Measurements from ENCODE around the gene PDCD2L. TPM values are rescaled to one million over a fixed set of nuclear protein-coding genes. Genes with fewer than 3 reads are reported as not detected.

Gene PDCD2L
- total RNA-seq, 1 experiment from 2014 or later, result 31.5 TPM

DNA sequence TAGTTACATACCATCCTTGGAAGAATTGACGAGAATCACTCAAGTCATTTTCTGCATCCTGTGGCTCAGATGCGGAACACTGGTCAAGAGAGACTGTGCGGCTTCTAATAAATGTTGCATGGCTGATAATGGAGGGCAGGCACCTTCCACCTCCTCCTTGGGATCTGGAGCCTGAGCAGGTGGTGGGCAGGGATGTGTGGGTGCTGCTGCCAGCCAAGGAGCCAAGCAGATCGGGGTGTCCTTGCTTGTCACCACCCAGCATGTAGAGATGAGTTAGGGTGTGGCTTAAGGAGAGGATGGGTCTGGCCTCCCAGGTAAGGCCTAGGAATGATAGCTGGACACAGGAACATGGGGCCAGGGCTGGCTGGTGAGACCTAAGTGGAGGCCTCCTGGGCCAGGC, 21.7 kb upstream of the PDCD2L start:
- BruUV-seq (replicated peaks), result no TSS peak
- CTCF ChIA-PET, result no interaction called here

GRCh38 chr19:34383599-34383998, 20.6 kb upstream of the PDCD2L start:
- CTCF ChIA-PET, result no interaction called here
- no peak for TF ChIP-seq EZH2 (IDR thresholded peaks at IDR 0.05; ENCODE audit: low read length, unreplicated experiment)
- TF ChIP-seq, protein P1, sequence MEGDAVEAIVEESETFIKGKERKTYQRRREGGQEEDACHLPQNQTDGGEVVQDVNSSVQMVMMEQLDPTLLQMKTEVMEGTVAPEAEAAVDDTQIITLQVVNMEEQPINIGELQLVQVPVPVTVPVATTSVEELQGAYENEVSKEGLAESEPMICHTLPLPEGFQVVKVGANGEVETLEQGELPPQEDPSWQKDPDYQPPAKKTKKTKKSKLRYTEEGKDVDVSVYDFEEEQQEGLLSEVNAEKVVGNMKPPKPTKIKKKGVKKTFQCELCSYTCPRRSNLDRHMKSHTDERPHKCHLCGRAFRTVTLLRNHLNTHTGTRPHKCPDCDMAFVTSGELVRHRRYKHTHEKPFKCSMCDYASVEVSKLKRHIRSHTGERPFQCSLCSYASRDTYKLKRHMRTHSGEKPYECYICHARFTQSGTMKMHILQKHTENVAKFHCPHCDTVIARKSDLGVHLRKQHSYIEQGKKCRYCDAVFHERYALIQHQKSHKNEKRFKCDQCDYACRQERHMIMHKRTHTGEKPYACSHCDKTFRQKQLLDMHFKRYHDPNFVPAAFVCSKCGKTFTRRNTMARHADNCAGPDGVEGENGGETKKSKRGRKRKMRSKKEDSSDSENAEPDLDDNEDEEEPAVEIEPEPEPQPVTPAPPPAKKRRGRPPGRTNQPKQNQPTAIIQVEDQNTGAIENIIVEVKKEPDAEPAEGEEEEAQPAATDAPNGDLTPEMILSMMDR (conservative IDR thresholded peaks at IDR 0.05; ENCODE audit: low read depth, low read length), result no peak
- TF ChIP-seq EZH2phosphoT487 (IDR thresholded peaks at IDR 0.05; ENCODE audit: borderline replicate concordance, low read length), result no peak
- H3K36me3 ChIP-seq (ENCODE audit: low read depth, low read length), result peaks cover 68% of the 10 kb centered on the region

More for the DNA sequence above, 21.7 kb upstream of the PDCD2L start:
- no peak overlapping the region for H3K27ac ChIP-seq (ENCODE audit: low read length)
- peaks cover 65% of the 10 kb centered on the region for H3K36me3 ChIP-seq (ENCODE audit: low read depth, low read length)
- no peak overlapping the region for H3K9ac ChIP-seq (ENCODE audit: low read length)
- H3K4me2 ChIP-seq (ENCODE audit: low read length), result no peak overlapping the region
- intact Hi-C loops (cut with micrococcal nuclease), result no loop called here
- no peak overlapping the region for H3K4me3 ChIP-seq (ENCODE audit: low read length)
- H3K9me2 ChIP-seq (replicated peaks; ENCODE audit: low read length), result no peaks in the 10 kb centered on the region
- no peaks in the 10 kb centered on the region for H3F3A ChIP-seq (ENCODE audit: low read length, unreplicated experiment)
- no peaks in the 10 kb centered on the region for H4K20me1 ChIP-seq (ENCODE audit: low read length)
- TF ChIP-seq, protein P1 (conservative IDR thresholded peaks at IDR 0.05; ENCODE audit: low read depth, low read length), result no peak
- TF ChIP-seq EZH2 (IDR thresholded peaks at IDR 0.05; ENCODE audit: low read length, unreplicated experiment), result no peak
- no peak for TF ChIP-seq EZH2phosphoT487 (IDR thresholded peaks at IDR 0.05; ENCODE audit: borderline replicate concordance, low read length)
- DNase-seq, result no peak
- H3K9me3 ChIP-seq (ENCODE audit: low read length), result no peaks in the 10 kb centered on the region
- no peaks in the 10 kb centered on the region for H3K27me3 ChIP-seq (ENCODE audit: low read length)
- POLR2A ChIA-PET (ENCODE audit: unreplicated experiment), result no interaction called here
- no peak overlapping the region for H2AFZ ChIP-seq (ENCODE audit: low read length)
- no peaks in the 10 kb centered on the region for H3K4me1 ChIP-seq (ENCODE audit: insufficient read depth, low read length)
- no peaks in the 10 kb centered on the region for H3K79me2 ChIP-seq (ENCODE audit: low read length)
- ATAC-seq, result no peak

GRCh38 chr19:34386645-34387445, 17.4 kb upstream of the PDCD2L start:
- ATAC-seq, result no peak
- no peaks in the 10 kb centered on the region for H3K9me2 ChIP-seq (replicated peaks; ENCODE audit: low read length)
- no peak overlapping the region for H3K4me3 ChIP-seq (ENCODE audit: low read length)
- no peak overlapping the region for H3K27ac ChIP-seq (ENCODE audit: low read length)
- H3K4me2 ChIP-seq (ENCODE audit: low read length), result no peak overlapping the region
- 0 out of 2 replicates have a peak, but pooled peaks cover 3% of the 10 kb centered on the region for H3K79me2 ChIP-seq (ENCODE audit: low read length)
- H3K27me3 ChIP-seq (ENCODE audit: low read length), result no peaks in the 10 kb centered on the region
- H3K36me3 ChIP-seq (ENCODE audit: low read depth, low read length), result peaks cover 73% of the 10 kb centered on the region
- intact Hi-C loops (cut with micrococcal nuclease), result no loop called here
- no TSS peak for BruUV-seq (replicated peaks)
- H2AFZ ChIP-seq (ENCODE audit: low read length), result no peak overlapping the region
- no peak overlapping the region for H3K9ac ChIP-seq (ENCODE audit: low read length)
- no peak for DNase-seq
- H3K4me1 ChIP-seq (ENCODE audit: insufficient read depth, low read length), result no peaks in the 10 kb centered on the region
- POLR2A ChIA-PET (ENCODE audit: unreplicated experiment), result no interaction called here
- no peaks in the 10 kb centered on the region for H3F3A ChIP-seq (ENCODE audit: low read length, unreplicated experiment)
- no peaks in the 10 kb centered on the region for H3K9me3 ChIP-seq (ENCODE audit: low read length)
- CTCF ChIA-PET, result no interaction called here
- TF ChIP-seq, protein P1 (conservative IDR thresholded peaks at IDR 0.05; ENCODE audit: low read depth, low read length), result no peak
- no peak for TF ChIP-seq EZH2phosphoT487 (IDR thresholded peaks at IDR 0.05; ENCODE audit: borderline replicate concordance, low read length)
- no peak for TF ChIP-seq EZH2 (IDR thresholded peaks at IDR 0.05; ENCODE audit: low read length, unreplicated experiment)
- no peaks in the 10 kb centered on the region for H4K20me1 ChIP-seq (ENCODE audit: low read length)

More at GRCh38 chr19:34383599-34383998, 20.6 kb upstream of the PDCD2L start:
- H3K4me3 ChIP-seq (ENCODE audit: low read length), result no peak overlapping the region
- H3K27me3 ChIP-seq (ENCODE audit: low read length), result no peaks in the 10 kb centered on the region
- POLR2A ChIA-PET (ENCODE audit: unreplicated experiment), result no interaction called here
- no peaks in the 10 kb centered on the region for H3F3A ChIP-seq (ENCODE audit: low read length, unreplicated experiment)
- DNase-seq, result no peak
- no peak overlapping the region for H3K9ac ChIP-seq (ENCODE audit: low read length)
- intact Hi-C loops (cut with micrococcal nuclease), result no loop called here
- H3K4me2 ChIP-seq (ENCODE audit: low read length), result no peak overlapping the region
- BruUV-seq (replicated peaks), result no TSS peak
- no peaks in the 10 kb centered on the region for H3K9me2 ChIP-seq (replicated peaks; ENCODE audit: low read length)
- ATAC-seq, result no peak
- H4K20me1 ChIP-seq (ENCODE audit: low read length), result no peaks in the 10 kb centered on the region
- H3K4me1 ChIP-seq (ENCODE audit: insufficient read depth, low read length), result no peaks in the 10 kb centered on the region
- H3K27ac ChIP-seq (ENCODE audit: low read length), result no peak overlapping the region
- H3K79me2 ChIP-seq (ENCODE audit: low read length), result no peaks in the 10 kb centered on the region
- no peaks in the 10 kb centered on the region for H3K9me3 ChIP-seq (ENCODE audit: low read length)
- H2AFZ ChIP-seq (ENCODE audit: low read length), result no peak overlapping the region

Measured in PC-3 (cell line).